MV-4-11 (cell line): ENCODE data around the gene TNFRSF4.
A peak's percentile ranks its signal among the peaks of the same experiment; 100 is the strongest.
"Not testable (repeated sequence)": the region's sequence is repeated elsewhere in the genome, so short reads cannot be mapped to it uniquely, and the experiment has no call there.

Source experiments
- DNase-seq: peaks from one replicate; lab custom pipeline; 2025; lab: John Stamatoyannopoulos, UW

The TNFRSF4 gene

GRCh38 chr1:1213345-1214265 is at the start of gene TNFRSF4:
Gene TNFRSF4 (minus strand): TSS chr1:1214153. CDS start chr1:1214127, 26 bp downstream.
- DNase-seq, result no peak

- peak; percentile 10 for DNase-seq
Observed at GRCh38 chr1:1262758-1263157, 48.8 kb upstream of the TNFRSF4 start.

DNA sequence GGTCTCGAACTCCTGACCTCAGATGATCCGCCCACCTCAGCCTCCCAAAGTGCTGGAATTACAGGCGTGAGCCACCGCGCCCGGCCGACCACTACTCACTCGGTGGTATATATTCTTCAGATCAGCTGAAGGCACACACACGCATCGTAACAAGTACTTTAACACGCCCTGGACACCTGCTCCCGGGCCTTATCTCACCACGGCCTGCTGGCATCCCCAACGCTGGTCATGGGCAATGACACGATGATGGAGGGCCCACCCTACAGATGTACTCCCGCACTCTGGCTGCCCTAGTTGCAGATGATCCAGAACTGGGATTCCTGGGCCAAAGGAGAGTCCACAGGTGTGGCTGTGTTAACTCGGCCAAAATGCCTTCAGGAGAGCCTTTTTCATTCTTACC is 48.1 kb upstream of the TNFRSF4 start:
- no peak for DNase-seq

DNA sequence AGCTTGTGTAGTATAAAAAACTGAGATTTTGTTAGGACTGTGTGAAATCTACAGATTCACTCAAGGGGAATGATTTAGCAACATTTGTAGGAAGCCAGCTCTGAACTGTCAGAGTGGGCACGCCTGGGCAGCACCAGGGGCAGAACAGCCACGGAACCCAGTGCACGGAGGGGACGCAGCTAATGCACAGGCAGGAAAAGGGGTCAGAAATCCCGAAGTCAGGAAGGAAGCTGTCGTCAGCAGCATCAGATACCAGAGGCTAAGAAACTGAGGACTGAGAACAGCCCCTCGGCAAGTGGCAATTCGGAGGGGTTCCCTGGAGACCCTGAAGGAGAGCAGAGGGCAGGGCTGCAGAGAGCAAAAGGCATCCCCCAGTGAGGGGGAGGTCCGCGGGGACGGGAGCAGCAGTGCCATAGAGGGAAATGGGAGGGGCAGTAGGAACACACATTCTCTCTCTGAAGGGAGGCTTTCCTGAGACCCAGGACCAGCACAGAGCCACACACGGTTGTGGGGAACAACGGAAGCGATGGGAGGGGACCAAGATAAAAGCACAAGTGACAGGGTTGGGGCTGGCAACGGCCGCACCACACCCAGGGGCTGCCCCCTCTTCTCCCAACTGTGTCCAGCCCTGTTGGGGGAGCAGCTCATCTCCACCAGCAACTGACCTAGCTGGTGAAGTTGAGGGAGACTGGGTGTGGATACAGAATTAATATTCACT is 47.0 kb upstream of the TNFRSF4 start:
- no peak for DNase-seq

GRCh38 chr1:1259951-1260600 is 46.1 kb upstream of the TNFRSF4 start:
- peak; percentile 92 for DNase-seq

- DNase-seq, result no peak
Observed at GRCh38 chr1:1259540-1259939, 45.6 kb upstream of the TNFRSF4 start.

DNA sequence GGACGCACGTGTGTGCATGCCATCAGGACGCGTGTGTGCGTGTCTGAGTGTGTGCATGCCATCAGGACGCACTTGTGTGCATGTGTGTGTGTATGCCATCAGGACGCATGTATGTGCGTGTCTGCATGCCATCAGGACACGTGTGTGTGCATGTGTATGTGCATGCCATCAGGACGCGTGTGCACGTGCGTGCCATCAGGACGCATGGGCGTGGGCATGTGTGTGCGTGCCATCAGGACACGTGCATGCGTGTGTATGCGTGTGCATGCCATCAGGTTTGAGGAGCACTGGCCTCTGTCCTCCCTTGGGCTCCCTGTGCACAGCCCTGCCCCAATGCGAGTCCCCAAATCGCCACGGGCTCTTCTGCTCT is 45.2 kb upstream of the TNFRSF4 start:
- DNase-seq, result no peak

DNA sequence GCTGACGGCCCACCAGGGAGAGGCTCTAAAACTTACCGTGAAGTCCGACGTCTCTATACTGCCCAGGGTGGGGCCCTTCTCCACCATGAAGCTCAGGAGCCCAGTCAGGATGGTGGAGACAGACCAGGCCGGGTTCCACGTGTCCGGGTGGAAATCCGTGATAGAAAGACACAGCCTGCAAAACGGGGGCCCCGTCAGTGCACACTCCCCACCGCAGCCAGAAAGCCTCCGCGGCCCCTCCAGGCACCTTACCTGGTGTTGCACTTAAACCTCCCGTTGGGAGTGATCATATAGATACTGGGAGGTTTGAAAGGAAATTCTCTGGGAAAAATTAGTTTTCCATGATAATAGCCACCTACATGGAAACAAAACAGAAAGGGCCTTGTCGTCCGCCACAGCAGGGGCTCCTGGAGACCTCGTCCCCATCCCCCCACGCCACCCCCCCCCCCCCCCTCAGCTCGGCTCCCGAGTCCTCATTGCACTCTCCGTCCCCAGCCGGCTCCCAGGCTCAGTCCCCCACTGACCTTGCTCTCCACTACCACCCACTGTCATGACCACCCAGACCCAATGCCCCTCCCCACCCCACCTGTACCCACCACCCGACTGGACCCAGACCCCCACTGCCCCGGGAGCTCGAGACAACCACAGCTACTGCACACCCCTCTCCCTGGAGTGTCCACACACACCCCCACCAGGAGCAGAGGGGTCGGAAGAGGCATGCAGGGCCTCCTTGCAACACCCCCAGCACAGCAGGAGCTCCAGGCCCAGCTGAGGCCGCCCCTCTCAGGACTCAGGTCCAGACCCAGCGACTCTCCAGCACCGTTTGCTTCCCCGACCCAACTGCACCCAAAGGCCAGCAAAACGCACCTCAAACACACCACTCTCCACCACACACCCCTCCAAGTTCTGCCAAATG is 43.3 kb upstream of the TNFRSF4 start:
- DNase-seq, result no peak

DNA sequence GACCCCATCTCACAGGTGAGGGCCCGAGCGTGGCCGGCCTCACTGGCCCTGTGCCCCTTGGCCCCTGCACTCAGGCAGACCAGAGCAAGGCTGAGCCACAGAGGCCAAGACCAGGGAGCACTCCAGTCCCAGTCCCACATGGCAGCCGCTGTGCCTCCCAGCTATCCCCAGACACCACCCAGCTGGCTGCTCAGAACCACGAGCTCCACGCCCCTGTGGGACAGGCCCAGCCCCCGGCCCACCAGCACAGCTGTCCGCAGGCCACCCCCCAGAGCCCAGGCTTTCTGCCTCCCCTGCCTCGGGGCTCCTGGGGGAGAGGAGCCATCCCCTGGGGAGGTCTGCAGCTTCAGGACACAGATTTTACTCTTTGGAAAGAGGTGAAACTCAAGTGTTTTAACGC is 41.7 kb upstream of the TNFRSF4 start:
- no peak for DNase-seq

DNA sequence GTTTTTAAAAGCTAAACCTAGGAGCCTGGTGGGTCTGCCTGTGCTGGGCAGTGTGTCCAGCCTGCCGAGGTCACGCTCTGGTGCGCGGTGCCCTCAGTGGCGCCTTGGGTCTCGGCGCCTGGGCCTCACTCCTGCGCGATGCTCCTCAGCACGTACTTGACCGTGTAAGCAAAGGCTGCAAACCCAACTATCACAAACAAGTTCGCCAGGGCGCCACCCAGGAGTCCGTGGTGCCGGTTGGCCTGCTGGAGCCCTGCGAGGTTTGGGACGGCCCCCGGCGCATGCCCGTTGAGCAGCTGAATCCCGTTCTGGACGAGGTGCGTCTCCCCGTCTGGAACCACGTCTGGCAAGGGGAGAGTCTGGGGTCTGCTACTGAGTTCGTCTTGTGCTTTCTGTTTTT is 41.1 kb upstream of the TNFRSF4 start:
- DNase-seq, result no peak

DNA sequence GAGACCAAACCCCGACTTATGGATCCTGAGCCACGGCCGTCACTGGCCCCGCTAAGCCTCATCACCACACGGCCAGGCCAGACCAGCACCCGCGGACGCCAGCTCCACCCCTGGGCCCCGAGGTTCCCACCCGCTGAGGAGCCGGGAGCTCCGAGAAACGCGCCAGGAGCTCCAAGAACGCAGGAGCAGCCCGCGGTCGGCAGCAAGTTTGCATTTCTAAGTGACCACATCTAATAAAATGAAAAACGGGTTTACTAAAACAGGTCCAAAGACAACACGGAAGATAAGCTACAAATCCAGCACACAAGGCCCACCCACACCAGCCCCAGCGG is 40.7 kb upstream of the TNFRSF4 start:
- no peak for DNase-seq

DNA sequence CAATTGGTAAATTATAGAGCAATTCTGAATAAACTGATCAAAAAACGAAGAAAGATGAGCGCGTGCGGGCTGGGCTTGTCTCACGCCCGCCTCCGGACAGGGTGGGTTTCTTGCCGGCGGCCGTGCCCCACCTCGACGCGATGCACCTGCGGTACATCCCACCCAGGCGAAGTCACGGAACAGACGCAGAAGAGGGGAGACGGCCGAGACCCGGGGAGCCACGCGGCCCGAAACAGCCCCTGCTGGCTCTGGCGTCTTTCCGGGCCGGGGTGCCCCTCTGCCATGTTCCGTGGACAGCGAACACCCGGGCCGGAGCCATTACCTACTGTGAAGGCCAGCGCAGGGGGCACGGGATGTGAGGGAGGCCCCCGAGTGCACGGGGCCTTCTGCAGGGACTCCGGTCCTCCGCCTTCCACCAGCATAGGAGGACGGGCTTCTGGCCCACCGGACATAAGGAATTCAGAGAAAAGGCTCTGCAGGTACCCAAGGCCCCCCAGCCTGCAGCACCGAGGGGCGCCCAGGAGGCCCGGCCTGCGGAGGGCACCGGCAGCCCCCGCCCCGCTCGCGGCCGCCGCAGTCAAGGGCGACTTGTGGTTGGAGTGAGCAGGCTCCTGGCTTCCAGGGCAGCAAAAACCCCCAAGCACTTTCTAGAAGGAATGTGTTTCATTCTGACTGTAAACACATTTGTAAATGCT is 40.2 kb upstream of the TNFRSF4 start:
- no peak for DNase-seq

GRCh38 chr1:1253314-1253713 is 39.4 kb upstream of the TNFRSF4 start:
- no peak for DNase-seq

DNA sequence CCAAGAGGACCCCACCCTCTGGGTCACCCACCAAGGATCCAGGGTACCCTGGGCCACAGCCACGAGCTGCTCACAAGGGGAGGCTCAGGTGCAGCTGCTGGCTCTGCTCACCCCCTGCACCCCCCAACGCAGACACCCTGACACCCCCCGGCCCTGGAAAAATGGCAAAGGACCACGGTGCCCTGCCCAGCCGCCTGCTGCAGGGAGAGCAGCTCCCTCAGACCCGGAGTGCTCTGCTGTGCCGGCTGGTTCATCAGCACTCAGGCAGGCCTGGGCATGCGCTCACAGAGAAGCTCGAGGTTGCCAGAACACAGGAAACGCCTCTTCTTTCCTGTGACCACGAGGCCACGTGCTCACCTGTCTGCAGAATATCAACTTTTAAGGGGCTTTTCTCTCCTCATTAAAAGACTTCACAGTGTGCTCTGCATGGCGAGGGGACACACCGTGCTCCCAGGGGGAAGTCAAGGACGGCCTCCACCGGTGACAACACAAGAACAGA is 36.9 kb upstream of the TNFRSF4 start:
- DNase-seq, result no peak

GRCh38 chr1:1248009-1248913 is 34.3 kb upstream of the TNFRSF4 start:
- DNase-seq, result not testable (repeated sequence)

DNA sequence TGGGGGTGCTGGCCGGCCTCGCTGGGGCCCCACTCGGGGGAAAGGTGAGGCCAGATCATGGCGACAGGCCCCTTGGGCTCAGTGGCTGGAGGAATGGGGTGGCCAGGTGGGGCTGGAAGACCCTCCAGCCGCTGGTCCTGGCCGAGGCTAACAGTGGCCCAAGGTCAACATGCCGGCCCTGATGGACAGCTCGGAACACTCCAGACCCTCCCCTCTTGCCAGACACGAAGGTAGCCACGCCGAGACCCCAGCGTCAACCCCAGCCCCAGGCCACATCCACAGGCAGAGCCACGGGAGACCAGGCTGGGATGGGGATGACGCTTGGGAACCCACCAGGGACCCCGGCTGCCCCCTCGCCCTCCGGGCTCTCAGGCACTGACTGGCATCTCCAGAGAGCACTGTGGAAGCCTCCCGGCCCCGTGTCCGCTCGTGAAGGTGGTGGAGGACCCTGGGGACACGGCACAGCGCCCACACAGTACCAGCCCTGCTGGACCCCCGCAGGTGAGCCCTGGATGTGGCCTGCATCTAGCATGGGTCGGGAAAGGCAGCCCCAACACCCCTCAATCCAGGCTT is 33.5 kb upstream of the TNFRSF4 start:
- no peak for DNase-seq

GRCh38 chr1:1246577-1247340 is 32.8 kb upstream of the TNFRSF4 start, which contains the start of gene C1QTNF12:
Gene C1QTNF12 (minus strand): TSS chr1:1246722. CDS start chr1:1246690, 32 bp downstream.
- no peak for DNase-seq

- no peak for DNase-seq
Observed at GRCh38 chr1:1245817-1246576, 32.0 kb upstream of the TNFRSF4 start.
